Neuronal stem cell (in vitro differentiated cells): ENCODE measurements around the gene RBMXL3. TPM values are rescaled to one million over a fixed set of nuclear protein-coding genes. Genes with fewer than 3 reads are reported as not detected.

Experiments
- DNase-seq: peaks from one replicate; pipeline ENCODE4 v3.0.0-alpha.2; 2013; ENCODE audit warnings: low spot score
- H2AFZ ChIP-seq: one replicate; pipeline ENCODE4 v1.6.1; 2013; ENCODE audit warnings: mild to moderate bottlenecking, low read length, inconsistent platforms
- H2AK5ac ChIP-seq: 2 replicates; pipeline ENCODE4 v1.6.1; 2013; ENCODE audit warnings: low read depth, mild to moderate bottlenecking, inconsistent platforms, low read length, moderate library complexity, mixed read lengths
- H2BK120ac ChIP-seq: 2 replicates; pipeline ENCODE4 v1.6.1; 2013; ENCODE audit warnings: low read depth, mild to moderate bottlenecking, inconsistent platforms, low read length, moderate library complexity, mixed read lengths
- H2BK12ac ChIP-seq: one replicate; pipeline ENCODE4 v1.6.1; 2013; ENCODE audit warnings: low read length, inconsistent platforms
- H2BK15ac ChIP-seq: 2 replicates; pipeline ENCODE4 v1.6.1; 2013; ENCODE audit warnings: mild to moderate bottlenecking, low read length, inconsistent platforms, mixed read lengths
- H2BK5ac ChIP-seq: one replicate; pipeline ENCODE4 v1.6.1; 2013; ENCODE audit warnings: inconsistent platforms, mild to moderate bottlenecking, low read length, moderate library complexity
- H3K14ac ChIP-seq: one replicate; pipeline ENCODE4 v1.6.1; 2013; ENCODE audit warnings: low read length, inconsistent platforms
- H3K18ac ChIP-seq: 2 replicates; pipeline ENCODE4 v1.6.1; 2013; ENCODE audit warnings: low read length, inconsistent platforms
- H3K23ac ChIP-seq: 2 replicates; pipeline ENCODE4 v1.6.1; 2013; ENCODE audit warnings: low read depth, mild to moderate bottlenecking, mixed read lengths, low read length, inconsistent platforms; ENCODE audit not compliant: poor library complexity
- H3K27ac ChIP-seq: replicated peaks from 3 replicates; pipeline ENCODE4 v1.5.1; 2013; ENCODE audit warnings: low read length, inconsistent platforms
- H3K27me3 ChIP-seq, 3 experiments: 2 replicates each; pipeline ENCODE4 v1.6.1; 2013; ENCODE audit warnings: low read length in 3 of 3, mild to moderate bottlenecking in 2 of 3, inconsistent platforms in 1 of 3, low read depth in 1 of 3, mixed read lengths in 1 of 3, moderate library complexity in 1 of 3; ENCODE audit not compliant: control insufficient read depth in 3 of 3, insufficient read depth in 3 of 3
- H3K36me3 ChIP-seq, 2 donors: replicated peaks in 1 of 2; 2 replicates each; pipeline ENCODE4 v1.6.1; 2013; ENCODE audit warnings: low read length in 2 of 2; ENCODE audit not compliant: control insufficient read depth in 2 of 2, insufficient read depth in 2 of 2
- H3K4ac ChIP-seq: 2 replicates; pipeline ENCODE4 v1.6.1; 2013; ENCODE audit warnings: inconsistent platforms, mild to moderate bottlenecking, low read length, moderate library complexity
- H3K4me1 ChIP-seq, 2 donors: 1 replicate in 1 of 2; 2 replicates in 1 of 2; pipeline ENCODE4 v1.6.1; 2013; ENCODE audit warnings: low read length in 2 of 2, low read depth in 1 of 2; ENCODE audit not compliant: control insufficient read depth in 2 of 2, insufficient read depth in 1 of 2
- H3K4me2 ChIP-seq: one replicate; pipeline ENCODE4 v1.6.1; 2013; ENCODE audit warnings: mild to moderate bottlenecking, low read length, inconsistent platforms; ENCODE audit not compliant: insufficient read depth, poor library complexity, severe bottlenecking
- H3K4me3 ChIP-seq, 2 donors: 2 replicates each; pipeline ENCODE4 v1.5.1; 2013; ENCODE audit warnings: low read length in 2 of 2, mild to moderate bottlenecking in 2 of 2, inconsistent platforms in 1 of 2, moderate library complexity in 1 of 2
- H3K79me1 ChIP-seq: one replicate; pipeline ENCODE4 v1.6.1; 2013; ENCODE audit warnings: low read depth, mild to moderate bottlenecking, inconsistent platforms, low read length, moderate library complexity
- H3K9ac ChIP-seq: one replicate; pipeline ENCODE4 v1.6.1; 2013; ENCODE audit warnings: mild to moderate bottlenecking, low read depth, low read length, inconsistent platforms; ENCODE audit not compliant: poor library complexity
- H3K9me3 ChIP-seq, 2 donors: replicated peaks in 1 of 2; 2 replicates each; pipeline versions ENCODE3 to v1.6.1; 2013; ENCODE audit warnings: low read length in 2 of 2, mild to moderate bottlenecking in 2 of 2, inconsistent platforms in 1 of 2, low read depth in 1 of 2, mixed read lengths in 1 of 2, moderate library complexity in 1 of 2; ENCODE audit not compliant: control insufficient read depth in 2 of 2, insufficient read depth in 1 of 2
- H4K8ac ChIP-seq: one replicate; pipeline ENCODE4 v1.6.1; 2013; ENCODE audit warnings: low read depth, mild to moderate bottlenecking, inconsistent platforms, low read length, moderate library complexity
- H4K91ac ChIP-seq: one replicate; pipeline ENCODE4 v1.6.1; 2013; ENCODE audit warnings: low read length, low read depth, mild to moderate bottlenecking, inconsistent platforms; ENCODE audit not compliant: poor library complexity
- WGBS, 2 donors: extraction: QIAGEN DNeasy Blood & Tissue Kit; methylation state at CpG; one replicate each; pipeline ENCODE4 v1.1.7; 2013; ENCODE audit warnings: missing lambda C conversion rate in 2 of 2, mixed read lengths in 1 of 2; ENCODE audit not compliant: insufficient read length in 2 of 2, insufficient replicate concordance in 1 of 2; ENCODE audit errors: extremely low coverage in 2 of 2; 5-methylcytosine and 5-hydroxymethylcytosine counted together
- polyA plus RNA-seq, 2 experiments: library from polyadenylated mRNA; stranded (reverse); fragments of 200-250 nt; gene quantifications; one replicate each; pipeline ENCODE4 v1.2.3, GENCODE V29; 2013

The RBMXL3 gene
- not detected for polyA plus RNA-seq (2013, experiment 1 of 2)
- not detected for polyA plus RNA-seq (2013, experiment 2 of 2)

- Histone ChIP-seq H2BK15ac (no peak within 1 kb of the TSS), H2BK12ac (no peak within 1 kb of the TSS), H3K4me2 (no peak within 1 kb of the TSS), H3K27me3 (no peaks in the 10 kb centered on the region), H4K91ac (no peak within 1 kb of the TSS), H3K9ac (no peak within 1 kb of the TSS), H3K18ac (no peak within 1 kb of the TSS), H3K79me1 (peaks cover 10% of the 10 kb centered on the region), H2BK120ac (no peak within 1 kb of the TSS), H2AK5ac (no peak within 1 kb of the TSS), H2AFZ (no peak within 1 kb of the TSS), H3K23ac (no peak within 1 kb of the TSS), H3K4ac (no peak within 1 kb of the TSS), H3K27ac (no peak within 1 kb of the TSS), H3K9me3 (no peaks in the 10 kb centered on the region), H3K4me3 (no peak within 1 kb of the TSS), H2BK5ac (no peak within 1 kb of the TSS), H3K36me3 (no peaks in the 10 kb centered on the region), H4K8ac (no peak within 1 kb of the TSS), H3K14ac (no peak within 1 kb of the TSS), H3K4me1 (no peaks in the 10 kb centered on the region)
- no peak for DNase-seq
- no CpG with 5 or more reads among the region's 16 CpGs for WGBS, 2 donors
These were observed at the start of gene RBMXL3 for GRCh38 chrX:115189110-115189509. RBMXL3 (plus strand) TSS chrX:115189410; CDS start chrX:115189442, 32 bp downstream.

- Histone ChIP-seq H2BK12ac (no peak overlapping the region), H2BK15ac (no peak overlapping the region), H3K18ac (no peak overlapping the region), H2AK5ac (no peak overlapping the region), H4K91ac (no peak overlapping the region), H3K4me3 (no peak overlapping the region), H3K23ac (no peak overlapping the region), H3K9me3 (peaks cover 0 to 2% of the 10 kb centered on the region in 2 donors), H3K4me2 (no peak overlapping the region), H3K79me1 (no peaks in the 10 kb centered on the region), H3K4ac (no peak overlapping the region), H2BK120ac (no peak overlapping the region), H3K27me3 (no peaks in the 10 kb centered on the region), H3K9ac (no peak overlapping the region), H2AFZ (no peak overlapping the region), H2BK5ac (no peak overlapping the region), H3K27ac (no peak overlapping the region), H3K4me1 (no peaks in the 10 kb centered on the region), H3K14ac (no peak overlapping the region), H3K36me3 (peaks cover 0 to 7% of the 10 kb centered on the region in 2 donors), H4K8ac (no peak overlapping the region)
- no peak for DNase-seq
These were observed 47.2 kb upstream of the RBMXL3 start for GRCh38 chrX:115142057-115142456.

DNA sequence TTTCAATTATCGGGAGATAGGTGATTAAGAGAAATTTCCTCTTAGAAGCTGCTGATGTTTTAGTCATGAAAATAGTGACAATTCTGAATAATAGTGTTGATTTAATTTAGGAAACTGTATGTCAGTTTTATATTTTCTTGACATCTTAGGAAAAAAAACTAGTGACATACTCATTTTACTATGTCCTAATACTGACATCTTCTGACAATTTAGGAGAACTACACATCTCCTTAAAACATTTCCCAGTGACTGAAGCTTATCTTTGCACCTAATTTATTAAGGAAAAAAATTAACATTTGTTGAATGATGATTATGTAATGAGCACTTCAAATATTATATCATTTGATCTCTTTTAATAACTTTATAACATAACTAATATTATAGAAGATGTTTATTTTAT is 42.0 kb upstream of the RBMXL3 start:
- H3K36me3 ChIP-seq, result no peaks in the 10 kb centered on the region
- H2AK5ac ChIP-seq, result no peak overlapping the region
- no peak overlapping the region for H2BK15ac ChIP-seq
- no peak overlapping the region for H2AFZ ChIP-seq
- no peak for DNase-seq
- no peak overlapping the region for H3K18ac ChIP-seq
- H4K8ac ChIP-seq, result no peak overlapping the region
- H3K79me1 ChIP-seq, result no peaks in the 10 kb centered on the region
- no peak overlapping the region for H2BK5ac ChIP-seq
- no peaks in the 10 kb centered on the region for H3K4me1 ChIP-seq
- no CpG with 5 or more reads among the region's 1 CpG for WGBS, 2 donors
- H2BK12ac ChIP-seq, result no peak overlapping the region
- H4K91ac ChIP-seq, result no peak overlapping the region
- H3K4me3 ChIP-seq, result no peak overlapping the region
- no peak overlapping the region for H3K4me2 ChIP-seq
- H3K9me3 ChIP-seq, result no peaks in the 10 kb centered on the region
- H3K9ac ChIP-seq, result no peak overlapping the region
- H3K27me3 ChIP-seq, result no peaks in the 10 kb centered on the region
- H2BK120ac ChIP-seq, result no peak overlapping the region
- H3K23ac ChIP-seq, result no peak overlapping the region
- H3K4ac ChIP-seq, result no peak overlapping the region
- no peak overlapping the region for H3K14ac ChIP-seq
- H3K27ac ChIP-seq, result no peak overlapping the region

GRCh38 chrX:115173181-115173580 is 16.0 kb upstream of the RBMXL3 start:
- no peak overlapping the region for H2BK120ac ChIP-seq
- H2AFZ ChIP-seq, result no peak overlapping the region
- H3K18ac ChIP-seq, result no peak overlapping the region
- no peaks in the 10 kb centered on the region for H3K9me3 ChIP-seq
- H3K4me2 ChIP-seq, result no peak overlapping the region
- H4K91ac ChIP-seq, result no peak overlapping the region
- no peaks in the 10 kb centered on the region for H3K36me3 ChIP-seq
- WGBS, 2 donors, result no CpG with 5 or more reads among the region's 9 CpGs
- H2AK5ac ChIP-seq, result no peak overlapping the region
- H3K27me3 ChIP-seq, result no peaks in the 10 kb centered on the region
- H2BK12ac ChIP-seq, result no peak overlapping the region
- H3K4me1 ChIP-seq, result no peaks in the 10 kb centered on the region
- H3K27ac ChIP-seq, result no peak overlapping the region
- H2BK15ac ChIP-seq, result no peak overlapping the region
- H3K14ac ChIP-seq, result no peak overlapping the region
- H3K4me3 ChIP-seq, result no peak overlapping the region
- H3K9ac ChIP-seq, result no peak overlapping the region
- no peaks in the 10 kb centered on the region for H3K79me1 ChIP-seq
- H2BK5ac ChIP-seq, result no peak overlapping the region
- H4K8ac ChIP-seq, result no peak overlapping the region
- no peak overlapping the region for H3K4ac ChIP-seq
- DNase-seq, result no peak
- H3K23ac ChIP-seq, result no peak overlapping the region
